Parathyroid adenoma (tissue), 2 donors: ENCODE results near the gene C11orf42.

Source experiments
- H2AFZ ChIP-seq: fragments of 300-600 bp; sonication (generic); one replicate; pipeline ENCODE4 v1.7.0; 2017; ENCODE audit warnings: antibody characterized with exemption, mild to moderate bottlenecking
- H3K27ac ChIP-seq: fragments of 300-600 bp; sonication (generic); one replicate; pipeline ENCODE4 v1.7.0; 2017
- H3K27me3 ChIP-seq: fragments of 300-600 bp; sonication (generic); one replicate; pipeline ENCODE4 v1.7.0; 2017; ENCODE audit warnings: low read length; ENCODE audit not compliant: control insufficient read depth, insufficient read depth
- H3K36me3 ChIP-seq: fragments of 300-600 bp; sonication (generic); one replicate; pipeline ENCODE4 v1.7.0; 2017; ENCODE audit warnings: low read length; ENCODE audit not compliant: control insufficient read depth, insufficient read depth
- H3K4me1 ChIP-seq: fragments of 300-600 bp; sonication (generic); one replicate; pipeline ENCODE4 v1.7.0; 2017; ENCODE audit warnings: control low read depth
- H3K4me2 ChIP-seq: fragments of 300-600 bp; sonication (generic); one replicate; pipeline ENCODE4 v1.7.0; 2017; ENCODE audit warnings: low read length
- H3K4me3 ChIP-seq: fragments of 300-600 bp; sonication (generic); one replicate; pipeline ENCODE4 v1.7.0; 2017; ENCODE audit warnings: low read depth, low read length
- H3K79me2 ChIP-seq: fragments of 300-600 bp; sonication (generic); one replicate; pipeline ENCODE4 v1.7.0; 2017; ENCODE audit warnings: control low read depth
- H3K9ac ChIP-seq: fragments of 300-600 bp; sonication (generic); one replicate; pipeline ENCODE4 v1.7.0; 2017; ENCODE audit warnings: mild to moderate bottlenecking
- H3K9me3 ChIP-seq: fragments of 300-600 bp; sonication (generic); one replicate; pipeline ENCODE4 v1.7.0; 2017; ENCODE audit warnings: low read length; ENCODE audit not compliant: control insufficient read depth
- TF ChIP-seq, protein P1 (sequence below): fragments of 300-600 bp; sonication (generic); IDR thresholded peaks from one replicate; pipeline ENCODE4 v1.7.0; 2017; ENCODE audit warnings: antibody characterized with exemption, mild to moderate bottlenecking
- donor health status: primary hyperparathyroidism.

The C11orf42 gene

DNA sequence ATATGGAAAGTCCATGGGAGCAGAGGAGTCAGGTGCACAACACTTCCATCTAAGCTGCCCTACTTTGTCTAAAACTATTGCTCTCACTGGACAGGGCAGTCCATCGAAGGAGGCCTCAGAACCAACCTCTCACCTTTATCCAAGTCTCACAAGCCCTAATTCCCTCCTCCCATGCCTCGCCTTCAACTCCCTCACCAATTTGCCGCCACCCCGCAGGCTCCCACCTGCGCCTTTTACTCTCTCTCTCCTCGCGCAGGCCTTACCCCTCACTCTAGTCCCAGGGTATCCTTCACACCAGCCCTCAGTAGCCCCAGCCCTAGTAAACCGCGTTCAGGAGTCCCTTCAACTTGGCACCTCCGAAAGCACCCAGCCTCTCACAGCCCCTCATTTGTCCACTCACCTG lies 28.6 kb downstream of the C11orf42 start:
- H3K4me3 ChIP-seq: peak overlapping the region; percentile 73
- H3K9ac ChIP-seq: no peak overlapping the region
- peak overlapping the region; percentile 68 for H3K27ac ChIP-seq
- peaks cover 9% of the 10 kb centered on the region for H3K79me2 ChIP-seq
- no peaks in the 10 kb centered on the region for H3K9me3 ChIP-seq
- peak overlapping the region; percentile 71 for H2AFZ ChIP-seq
- TF ChIP-seq, protein P1, sequence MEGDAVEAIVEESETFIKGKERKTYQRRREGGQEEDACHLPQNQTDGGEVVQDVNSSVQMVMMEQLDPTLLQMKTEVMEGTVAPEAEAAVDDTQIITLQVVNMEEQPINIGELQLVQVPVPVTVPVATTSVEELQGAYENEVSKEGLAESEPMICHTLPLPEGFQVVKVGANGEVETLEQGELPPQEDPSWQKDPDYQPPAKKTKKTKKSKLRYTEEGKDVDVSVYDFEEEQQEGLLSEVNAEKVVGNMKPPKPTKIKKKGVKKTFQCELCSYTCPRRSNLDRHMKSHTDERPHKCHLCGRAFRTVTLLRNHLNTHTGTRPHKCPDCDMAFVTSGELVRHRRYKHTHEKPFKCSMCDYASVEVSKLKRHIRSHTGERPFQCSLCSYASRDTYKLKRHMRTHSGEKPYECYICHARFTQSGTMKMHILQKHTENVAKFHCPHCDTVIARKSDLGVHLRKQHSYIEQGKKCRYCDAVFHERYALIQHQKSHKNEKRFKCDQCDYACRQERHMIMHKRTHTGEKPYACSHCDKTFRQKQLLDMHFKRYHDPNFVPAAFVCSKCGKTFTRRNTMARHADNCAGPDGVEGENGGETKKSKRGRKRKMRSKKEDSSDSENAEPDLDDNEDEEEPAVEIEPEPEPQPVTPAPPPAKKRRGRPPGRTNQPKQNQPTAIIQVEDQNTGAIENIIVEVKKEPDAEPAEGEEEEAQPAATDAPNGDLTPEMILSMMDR: no peak
- no peaks in the 10 kb centered on the region for H3K4me1 ChIP-seq
- no peaks in the 10 kb centered on the region for H3K27me3 ChIP-seq
- peak overlapping the region; percentile 73 for H3K4me2 ChIP-seq
- no peaks in the 10 kb centered on the region for H3K36me3 ChIP-seq

DNA sequence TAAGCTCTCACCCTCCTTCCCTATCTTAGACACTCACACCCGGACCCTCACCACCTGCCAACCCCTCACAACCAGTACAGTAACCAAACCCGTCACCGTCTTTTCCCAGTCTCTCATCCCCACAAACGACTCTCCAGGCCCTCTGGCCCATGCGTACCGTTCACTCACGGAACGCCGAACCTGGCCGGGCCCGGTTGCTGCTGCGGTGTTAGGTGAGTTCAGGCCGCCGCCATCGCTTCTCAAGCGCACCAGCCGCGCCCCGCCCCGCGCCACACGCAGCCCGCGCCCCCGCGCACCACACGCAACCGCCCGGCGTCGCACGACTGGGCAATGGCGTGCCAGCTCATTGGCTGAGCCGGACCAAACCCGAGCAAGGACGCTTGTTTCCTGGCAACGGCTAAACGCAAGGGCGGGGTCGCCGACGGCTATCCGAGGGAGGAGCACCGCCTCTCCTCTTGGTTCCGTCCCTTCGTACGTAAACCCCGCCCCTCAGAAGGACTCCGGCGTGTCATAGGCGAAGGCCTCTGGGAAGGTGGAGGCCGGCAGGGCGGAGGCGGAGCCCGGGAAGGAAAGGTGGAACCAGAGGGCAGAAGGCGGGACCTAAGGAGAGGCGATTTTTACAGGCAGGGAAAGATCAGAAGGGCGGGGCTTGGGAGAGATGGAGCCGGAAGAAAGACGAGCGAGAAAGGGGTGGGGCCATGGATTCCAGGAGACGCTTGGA lies 29.2 kb downstream of the C11orf42 start, which contains the start of gene FHIP1B:
TSS of gene FHIP1B (minus strand) at position 250 of the 721 bp plus-strand sequence. CDS start 10,120 bp downstream, outside the sequence.
- no peaks in the 10 kb centered on the region for H3K4me1 ChIP-seq
- H3K27ac ChIP-seq: peak within 1 kb of the TSS; percentile 68
- peaks cover 9% of the 10 kb centered on the region for H3K79me2 ChIP-seq
- H3K9me3 ChIP-seq: no peaks in the 10 kb centered on the region
- peak within 1 kb of the TSS; percentile 81 for H2AFZ ChIP-seq
- H3K27me3 ChIP-seq: no peaks in the 10 kb centered on the region
- TF ChIP-seq, protein P1: no peak
- no peaks in the 10 kb centered on the region for H3K36me3 ChIP-seq
- H3K4me3 ChIP-seq: peak within 1 kb of the TSS; percentile 73
- H3K4me2 ChIP-seq: peak within 1 kb of the TSS; percentile 73
- no peak within 1 kb of the TSS for H3K9ac ChIP-seq

DNA sequence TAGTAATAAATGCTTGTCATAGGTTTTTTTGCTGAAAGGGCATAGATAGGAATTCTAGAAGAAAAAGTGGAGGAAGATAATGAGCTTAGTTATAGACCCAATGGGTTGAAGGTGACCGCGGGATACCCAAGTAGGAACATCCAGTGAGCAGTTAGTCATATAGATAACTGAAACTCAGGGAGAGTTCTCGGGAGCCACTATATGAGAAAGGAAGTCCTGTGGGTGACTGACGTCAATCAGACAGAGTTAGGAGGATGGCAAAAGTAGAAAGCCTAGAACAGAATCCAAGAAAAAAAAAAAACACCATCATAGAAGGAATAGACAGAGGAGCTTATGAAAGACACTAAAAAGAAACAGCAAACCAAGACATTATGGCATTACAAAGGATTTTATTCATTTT lies 31.9 kb downstream of the C11orf42 start:
- H3K27ac ChIP-seq: no peak overlapping the region
- peaks cover 7% of the 10 kb centered on the region for H3K79me2 ChIP-seq
- no peak overlapping the region for H3K4me2 ChIP-seq
- TF ChIP-seq, protein P1: no peak
- no peaks in the 10 kb centered on the region for H3K36me3 ChIP-seq
- H3K9ac ChIP-seq: no peak overlapping the region
- no peak overlapping the region for H3K4me3 ChIP-seq
- H2AFZ ChIP-seq: no peak overlapping the region
- no peaks in the 10 kb centered on the region for H3K9me3 ChIP-seq
- no peaks in the 10 kb centered on the region for H3K27me3 ChIP-seq
- no peaks in the 10 kb centered on the region for H3K4me1 ChIP-seq

DNA sequence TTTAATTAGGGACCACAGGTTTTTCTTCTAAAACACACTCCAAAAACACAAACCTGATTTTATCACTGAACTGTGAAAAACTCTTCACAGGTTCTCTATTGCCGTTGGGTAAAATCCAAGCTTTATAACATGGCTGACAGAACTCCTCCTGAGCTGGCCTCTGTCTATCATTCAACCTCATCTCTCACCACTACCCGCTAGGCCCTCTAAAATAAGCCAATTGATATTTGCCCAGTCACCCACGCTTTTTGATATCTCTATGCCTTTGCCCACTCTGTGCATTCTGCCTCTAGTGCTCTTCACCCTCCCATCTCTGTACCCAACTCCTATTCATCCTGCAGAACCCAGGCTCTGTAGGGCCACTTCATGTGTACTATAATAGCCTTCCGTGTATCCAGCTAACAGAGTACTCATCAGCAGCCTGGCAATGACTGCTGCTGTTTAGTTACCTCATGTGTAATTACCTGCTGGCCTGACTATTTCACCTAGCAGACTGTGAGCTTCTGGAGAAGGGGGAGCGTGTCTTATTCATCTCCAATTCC lies 32.5 kb downstream of the C11orf42 start:
- no peak overlapping the region for H2AFZ ChIP-seq

More for the DNA sequence above, 32.5 kb downstream of the C11orf42 start:
- Histone ChIP-seq H3K4me2 (no peak overlapping the region), H3K9me3 (no peaks in the 10 kb centered on the region), H3K9ac (no peak overlapping the region), H3K27ac (no peak overlapping the region), H3K4me1 (no peaks in the 10 kb centered on the region), H3K27me3 (no peaks in the 10 kb centered on the region), H3K4me3 (no peak overlapping the region), H3K36me3 (no peaks in the 10 kb centered on the region), H3K79me2 (peaks cover 7% of the 10 kb centered on the region)
- TF ChIP-seq, protein P1: no peak
